ENCODE measurements around the gene CHRNA4.

Gene CHRNA4

DNA sequence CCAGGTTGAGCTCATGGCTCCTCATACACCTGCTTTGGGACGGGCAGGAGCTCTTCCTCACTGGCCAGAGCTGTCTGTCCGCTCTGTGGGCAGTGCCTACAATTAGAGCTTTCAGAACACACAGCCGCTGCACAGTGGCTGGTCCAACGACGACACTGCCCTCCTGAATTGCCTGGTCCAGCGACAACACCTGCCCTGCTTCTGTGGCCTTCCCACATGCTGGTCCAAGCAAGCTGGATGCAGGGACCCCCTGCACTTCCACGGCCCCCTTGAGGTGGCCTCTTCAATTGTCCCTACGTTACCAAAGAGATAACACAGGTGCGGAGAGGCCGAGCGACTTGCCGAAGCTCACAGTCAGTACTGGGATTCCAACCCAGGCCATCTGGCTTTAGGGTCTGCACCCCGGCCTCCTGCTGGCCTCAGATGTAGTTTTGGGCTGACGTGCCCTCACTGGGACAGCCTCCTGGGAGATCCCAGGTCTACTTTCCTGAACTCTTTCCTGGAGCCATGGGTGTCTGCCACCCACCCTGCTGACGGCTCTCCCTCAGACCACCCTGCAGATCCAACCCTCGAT is 1.4 kb upstream of the CHRNA4 start:
- DNase-seq: no peak

DNA sequence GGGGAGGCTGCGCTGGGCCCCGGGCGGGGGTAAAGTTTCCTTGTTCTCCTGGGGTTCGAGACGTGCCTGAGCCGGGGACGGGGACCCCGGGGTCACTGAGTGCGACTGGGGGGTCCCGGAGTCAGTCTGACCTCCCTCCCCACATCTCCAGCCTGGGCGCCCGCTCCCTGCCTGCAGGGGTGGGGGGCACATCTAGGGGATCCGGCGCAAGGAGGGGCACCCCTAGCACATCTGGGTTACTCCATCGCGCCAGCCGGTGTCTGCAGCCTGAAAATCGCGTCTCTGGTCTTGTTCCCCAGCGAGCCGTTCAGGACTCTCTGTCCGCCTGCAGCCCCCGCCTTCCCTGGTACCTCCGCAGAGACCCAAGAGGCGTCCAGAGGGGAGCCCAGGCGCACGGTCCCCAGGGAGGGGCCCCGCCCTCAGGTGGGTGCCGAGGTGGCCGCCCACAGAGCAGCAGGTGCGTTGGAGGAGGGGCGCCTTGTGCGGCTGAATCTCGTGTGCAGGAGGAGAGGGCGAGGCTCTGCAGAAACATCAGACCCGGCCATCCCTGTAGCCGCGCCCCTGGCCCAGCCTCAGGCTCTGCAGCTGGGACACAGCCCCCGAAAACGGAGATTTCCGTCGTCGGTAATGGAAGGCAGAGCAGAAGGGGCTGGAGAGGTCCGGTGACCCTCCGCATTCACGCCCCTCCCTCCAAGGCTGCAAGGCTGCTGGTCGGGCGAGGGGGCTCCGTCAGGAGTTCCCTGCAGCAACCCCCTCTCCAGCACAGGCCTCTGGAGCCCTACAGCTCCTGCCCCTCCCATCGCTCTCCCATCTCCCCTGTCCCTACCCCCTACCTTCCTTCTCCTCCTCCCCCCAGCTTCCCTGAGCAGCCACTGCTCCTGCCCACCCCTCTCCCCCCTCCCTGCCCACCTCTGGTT is 628 bp upstream of the CHRNA4 start:
- no peak for DNase-seq

DNA sequence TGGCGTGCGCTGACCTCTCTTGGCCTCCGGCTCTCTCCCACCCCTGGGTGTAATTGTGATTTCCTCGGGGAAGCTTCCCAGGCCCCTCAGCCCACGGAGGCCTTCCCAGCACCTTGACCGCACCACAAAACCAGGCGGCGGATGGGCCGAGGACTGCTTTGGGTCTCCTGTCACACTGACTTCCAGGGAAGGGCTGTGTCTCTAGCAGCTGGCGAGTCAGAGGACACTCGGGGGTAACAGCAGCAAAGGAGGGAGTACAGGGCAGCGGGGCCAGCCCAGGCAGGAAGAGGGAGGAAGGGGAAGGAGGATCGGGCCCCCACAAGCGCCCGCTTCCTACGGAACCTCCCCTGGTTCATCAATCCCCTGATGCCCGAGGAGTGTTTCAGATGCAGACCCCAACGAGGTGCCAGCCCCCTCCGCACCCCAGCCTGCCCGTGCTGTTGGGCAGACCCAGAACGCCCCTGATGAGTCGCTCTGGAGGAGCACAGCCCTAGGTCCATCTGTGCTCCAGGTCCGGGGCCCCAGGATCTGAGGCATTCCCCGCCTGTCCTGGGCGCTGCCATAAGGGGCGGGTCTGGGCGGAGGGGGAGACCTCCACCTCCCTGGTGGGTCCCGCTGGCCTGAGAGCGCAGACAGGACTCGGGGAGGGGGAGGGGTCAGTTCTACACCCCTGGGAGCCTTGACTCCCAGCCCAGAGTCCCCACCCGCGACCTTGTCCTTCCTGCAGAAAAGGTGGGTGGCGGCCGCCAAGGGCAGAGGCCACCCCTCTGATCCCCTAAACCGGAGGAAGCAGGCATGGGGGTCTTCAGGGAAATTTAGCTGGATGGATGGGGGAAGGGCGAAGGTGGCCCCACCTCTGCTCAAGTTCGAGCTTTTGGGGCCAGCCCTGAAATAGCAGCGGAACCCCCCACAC is 956 bp downstream of the CHRNA4 start:
- no peak for DNase-seq

DNA sequence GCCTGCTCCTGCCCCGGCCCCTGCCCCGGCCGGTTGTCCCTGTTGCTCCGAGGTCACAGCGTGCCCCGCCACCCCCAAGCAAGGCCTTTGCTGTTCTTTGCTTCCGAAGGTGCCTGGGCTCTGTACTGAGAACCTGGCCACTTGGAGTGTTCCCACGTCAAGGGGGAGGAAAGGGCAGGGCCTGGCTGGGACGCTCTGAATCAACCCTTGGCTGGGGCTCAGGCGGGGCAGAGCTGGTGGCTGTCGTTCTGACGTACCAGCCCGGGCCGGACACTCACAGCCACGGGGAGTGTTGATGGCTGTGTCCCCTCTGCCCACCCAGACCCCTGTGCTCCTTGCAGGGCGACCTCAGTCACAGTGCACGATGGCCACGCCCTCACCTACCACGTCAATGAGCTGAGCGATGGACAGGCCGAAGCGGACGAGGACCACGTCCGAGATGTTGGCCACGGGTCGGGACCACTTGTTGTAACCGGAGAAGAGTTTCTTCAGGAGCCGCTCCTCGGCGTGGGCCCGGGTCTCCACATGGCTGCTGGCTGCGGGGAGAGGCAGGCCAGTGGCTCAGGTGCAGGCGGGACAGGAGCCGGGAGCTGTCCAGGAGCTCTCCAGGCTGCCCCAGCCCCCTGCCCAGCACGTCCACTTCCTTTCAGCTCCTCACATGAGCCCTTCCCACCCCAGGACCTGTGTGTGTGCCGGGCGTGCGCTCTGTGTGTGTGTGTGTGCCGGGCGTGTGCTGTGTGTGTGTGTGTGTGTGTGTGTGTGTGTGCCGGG is 1.8 kb downstream of the CHRNA4 start:
- DNase-seq: no peak

DNA sequence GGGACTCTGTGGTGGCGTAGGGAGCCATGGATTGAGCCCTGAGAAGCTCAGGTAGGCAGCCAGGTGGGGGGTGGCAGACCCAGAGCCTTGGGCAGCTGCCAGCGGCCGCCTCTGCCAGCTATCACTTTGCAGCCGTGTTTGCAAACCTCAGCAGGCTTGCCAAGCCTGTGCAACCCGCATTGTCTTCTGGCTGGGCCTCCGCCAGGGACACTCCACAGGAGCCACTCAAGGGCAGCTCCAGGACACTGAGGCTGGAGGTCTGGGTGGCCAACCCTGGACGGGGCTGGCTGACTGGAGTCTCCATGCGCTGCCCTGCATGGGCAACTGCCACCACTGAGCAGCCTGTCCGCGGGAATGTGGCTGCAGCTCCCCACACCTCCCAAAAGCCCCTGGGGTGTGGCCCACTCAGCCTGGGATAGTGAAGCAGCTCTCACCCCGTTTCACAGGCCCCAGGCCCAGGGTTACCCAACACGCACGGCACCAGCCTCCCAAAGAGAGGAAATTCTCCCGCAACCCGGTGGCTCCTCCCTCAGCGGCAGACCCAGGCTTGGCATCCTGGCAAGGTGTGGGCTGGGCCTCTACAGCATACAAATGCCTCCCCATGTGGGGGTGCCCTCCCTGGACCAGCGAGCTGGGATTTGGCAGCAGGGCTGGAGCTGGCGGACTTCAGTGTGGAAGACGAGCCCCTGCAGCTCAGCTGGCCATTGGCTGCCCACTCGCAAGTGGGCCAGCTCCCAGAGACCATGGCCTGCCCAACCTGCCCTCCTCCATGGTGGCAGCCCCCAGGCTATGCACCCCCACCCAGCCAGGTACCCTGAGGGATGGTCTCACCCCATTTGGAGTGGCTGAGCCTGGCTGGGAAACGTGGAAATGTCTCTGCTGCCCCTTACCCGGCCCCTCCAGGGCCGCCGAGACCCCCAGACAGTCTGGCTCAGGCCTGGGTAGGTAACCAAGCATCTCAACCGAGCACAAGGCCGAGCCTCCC is 2.9 kb downstream of the CHRNA4 start:
- DNase-seq: no peak

DNA sequence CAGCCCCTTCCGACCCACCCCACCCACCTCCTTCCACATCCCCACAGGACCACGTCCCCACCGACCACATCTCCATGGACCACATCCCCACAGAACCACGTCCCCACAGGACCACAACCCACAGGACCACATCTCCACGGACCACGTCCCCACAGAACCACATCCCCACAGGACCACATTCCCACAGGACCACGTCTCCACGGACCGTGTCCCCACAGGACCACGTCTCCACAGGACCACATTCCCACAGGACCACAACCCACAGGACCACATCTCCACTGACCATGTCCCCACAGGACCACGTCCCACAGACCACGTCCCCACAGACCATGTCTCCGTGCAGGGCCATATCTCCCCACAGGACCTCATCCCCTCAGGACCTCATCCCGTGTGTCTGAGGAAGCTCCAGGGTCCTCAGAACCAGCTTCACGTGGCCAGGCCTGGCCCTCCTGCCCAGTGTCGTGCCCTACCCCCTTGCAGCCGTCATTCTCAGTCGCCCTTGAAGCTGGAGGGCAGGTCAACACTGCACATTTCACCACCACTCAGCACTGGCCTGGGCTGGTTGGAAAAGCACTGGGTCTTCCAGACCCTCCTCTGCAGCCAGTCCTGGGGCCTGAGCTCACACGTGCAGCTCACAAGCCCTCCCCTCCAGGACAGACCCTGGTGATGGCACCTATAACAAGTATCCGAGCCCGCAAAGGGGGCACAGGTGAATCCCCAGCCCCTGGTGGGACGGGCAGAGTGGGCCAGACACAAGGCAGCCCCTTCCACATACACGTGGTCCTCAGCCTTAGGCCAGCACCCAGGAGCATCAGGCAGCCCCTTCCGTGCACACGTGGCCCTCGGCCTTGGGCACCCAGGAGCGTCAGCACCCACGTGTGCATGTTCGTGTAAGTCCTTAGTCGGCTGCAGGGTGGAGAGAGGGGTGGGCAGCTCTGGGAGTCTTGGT is 3.9 kb downstream of the CHRNA4 start:
- no peak for DNase-seq

DNA sequence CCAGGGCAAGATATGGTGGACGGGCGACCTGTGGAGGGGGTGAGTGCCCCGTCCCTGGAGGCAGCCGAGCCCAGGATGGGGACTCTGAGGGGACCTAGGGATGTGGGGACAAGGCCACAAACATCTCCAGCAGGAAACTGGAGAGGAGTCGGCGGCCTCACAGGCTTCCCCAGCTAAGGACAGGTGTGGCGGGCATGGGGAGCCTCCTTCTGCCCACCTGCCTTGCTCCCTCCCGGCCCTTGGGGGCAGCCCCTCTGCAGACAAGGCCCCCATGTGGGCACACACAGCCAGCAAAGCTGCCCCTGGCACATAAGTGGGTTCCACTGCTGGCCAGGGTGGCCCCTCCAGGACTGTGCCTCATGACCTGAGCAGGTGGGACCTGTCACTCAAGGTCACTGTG is 4.6 kb downstream of the CHRNA4 start:
- no peak for DNase-seq

DNA sequence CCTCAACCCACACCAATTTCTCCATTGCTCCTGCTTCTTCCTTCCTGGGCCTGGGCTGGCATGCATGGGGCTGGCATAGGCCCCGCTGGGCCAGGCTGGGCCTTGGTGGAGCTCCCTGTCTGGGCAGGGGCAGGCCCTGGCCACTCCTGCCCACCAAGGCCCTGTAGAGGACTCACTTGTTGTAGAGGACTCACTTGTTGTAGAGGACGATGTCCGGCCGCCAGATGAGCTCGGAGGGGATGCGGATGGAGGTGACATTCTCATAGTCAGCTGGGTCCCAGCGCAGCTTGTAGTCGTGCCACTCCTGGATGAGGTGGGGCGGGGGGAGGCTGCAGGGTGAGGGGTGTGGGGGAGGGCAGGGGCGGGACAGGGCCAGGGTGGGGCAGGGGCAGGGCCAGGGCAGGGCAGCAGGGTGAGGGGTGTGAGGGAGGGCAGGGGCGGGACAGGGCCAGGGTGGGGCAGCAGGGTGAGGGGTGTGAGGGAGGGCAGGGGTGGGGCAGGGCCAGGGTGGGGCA is 5.3 kb downstream of the CHRNA4 start:
- DNase-seq: no peak

DNA sequence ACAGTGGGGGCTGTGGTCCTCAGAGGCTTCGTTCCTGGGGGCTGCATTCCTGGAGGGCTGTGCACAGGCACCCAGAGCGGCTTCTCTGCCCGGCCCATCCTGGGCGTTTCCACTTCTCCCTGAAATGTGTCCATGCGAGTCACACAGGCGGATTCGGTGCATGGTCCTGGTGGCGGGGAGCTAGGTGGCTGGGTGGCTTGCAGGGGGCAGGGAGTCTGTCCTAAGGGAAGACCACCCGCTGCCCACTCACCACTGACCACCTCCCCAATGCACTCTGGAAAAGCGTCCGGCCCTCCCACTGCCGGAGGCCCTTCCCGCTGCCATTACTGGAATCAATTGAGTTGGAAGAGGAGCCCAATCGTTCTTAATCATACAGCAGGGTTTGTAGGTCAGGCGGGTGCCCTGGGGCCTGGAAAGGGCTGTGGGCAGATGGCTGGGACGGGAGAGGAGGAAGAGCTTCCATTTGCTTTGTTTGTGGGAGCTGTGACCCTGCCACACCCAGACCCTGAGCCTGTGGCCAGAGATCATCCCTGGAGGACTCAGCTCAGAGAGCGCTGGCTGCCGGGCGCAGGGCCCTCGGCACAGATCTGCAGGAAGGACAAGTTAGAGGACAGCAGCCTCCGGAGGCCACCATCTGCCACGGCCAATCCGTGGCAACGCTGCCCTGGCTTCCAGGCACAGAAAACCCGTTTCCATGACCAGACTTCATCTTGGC is 6.4 kb downstream of the CHRNA4 start:
- DNase-seq: no peak

DNA sequence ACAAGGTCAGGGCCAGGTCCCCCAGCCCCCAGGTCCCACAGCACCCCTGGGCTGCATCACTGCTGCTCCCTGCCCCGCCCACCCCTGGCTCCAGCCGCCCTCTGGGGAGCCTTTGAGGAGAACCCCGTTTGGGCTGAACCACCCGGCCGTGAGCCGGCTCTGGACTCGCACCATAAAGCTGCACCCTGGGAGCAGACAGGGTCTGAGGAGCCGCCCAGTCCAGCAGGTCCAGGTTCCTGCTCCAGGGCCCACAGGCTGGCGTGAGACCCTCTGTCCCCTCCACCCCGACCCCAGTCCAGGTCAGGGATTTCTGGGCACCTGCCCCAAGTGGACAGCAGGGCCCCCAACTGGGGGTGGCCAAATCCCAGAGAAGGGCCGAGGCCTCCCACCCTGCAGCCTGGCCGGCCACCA is 8.3 kb downstream of the CHRNA4 start:
- DNase-seq: no peak

DNA sequence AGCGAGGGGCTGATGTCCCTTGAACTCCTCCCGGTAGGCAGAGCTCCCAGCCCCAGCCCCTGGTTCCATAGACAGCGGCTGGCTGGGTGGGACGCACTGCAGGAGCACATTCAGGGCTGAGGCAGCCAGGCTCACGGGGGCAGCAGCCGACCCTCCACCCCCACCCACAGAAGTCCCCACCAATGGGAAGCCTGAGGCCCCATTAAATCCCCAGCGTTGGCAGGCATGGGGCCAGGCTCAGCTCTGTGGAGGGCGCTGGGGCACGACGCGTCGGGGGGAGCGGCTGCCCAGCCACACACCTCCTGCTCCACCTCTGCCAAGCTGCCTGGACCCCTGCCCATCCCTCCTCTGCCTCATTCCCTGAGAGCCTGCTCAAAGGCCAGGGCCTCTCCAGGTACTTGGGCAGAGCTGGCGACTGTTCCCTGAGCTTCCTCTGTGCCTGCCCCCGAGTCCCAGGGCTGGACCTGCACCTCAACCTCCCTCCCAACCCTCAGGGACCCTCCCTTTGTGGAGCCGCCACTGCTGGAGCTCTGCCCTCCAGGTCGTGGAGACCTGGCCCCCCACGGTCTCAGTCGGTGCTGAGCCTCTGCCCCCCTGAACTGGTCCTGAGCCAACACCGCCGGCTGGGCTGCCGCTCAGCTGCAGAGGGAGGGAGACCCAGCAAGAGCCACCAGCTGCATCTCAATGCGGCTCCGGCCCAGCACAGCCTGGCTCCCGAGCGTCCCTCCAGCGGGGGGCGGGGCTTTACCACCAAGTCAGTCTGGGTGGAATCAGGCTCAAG is 9.1 kb downstream of the CHRNA4 start:
- DNase-seq: no peak

DNA sequence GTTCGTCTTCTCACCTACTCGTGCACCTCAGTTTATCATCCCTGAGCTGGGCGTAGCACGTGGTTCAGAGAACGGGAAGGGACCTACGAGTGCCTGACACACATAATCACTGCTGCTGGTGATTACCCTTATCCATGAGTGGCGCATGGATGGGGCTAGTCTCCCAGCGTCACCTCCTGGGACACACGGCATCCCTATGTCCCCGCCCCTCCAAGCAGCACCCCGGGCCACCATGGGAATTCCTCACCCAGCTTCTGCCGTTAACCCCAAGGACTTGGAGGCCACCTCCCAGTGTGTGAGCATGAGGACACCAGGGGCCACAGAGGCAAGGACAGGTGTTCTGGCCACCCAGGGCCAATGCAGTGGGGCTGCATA is 9.8 kb downstream of the CHRNA4 start:
- DNase-seq: no peak

DNA sequence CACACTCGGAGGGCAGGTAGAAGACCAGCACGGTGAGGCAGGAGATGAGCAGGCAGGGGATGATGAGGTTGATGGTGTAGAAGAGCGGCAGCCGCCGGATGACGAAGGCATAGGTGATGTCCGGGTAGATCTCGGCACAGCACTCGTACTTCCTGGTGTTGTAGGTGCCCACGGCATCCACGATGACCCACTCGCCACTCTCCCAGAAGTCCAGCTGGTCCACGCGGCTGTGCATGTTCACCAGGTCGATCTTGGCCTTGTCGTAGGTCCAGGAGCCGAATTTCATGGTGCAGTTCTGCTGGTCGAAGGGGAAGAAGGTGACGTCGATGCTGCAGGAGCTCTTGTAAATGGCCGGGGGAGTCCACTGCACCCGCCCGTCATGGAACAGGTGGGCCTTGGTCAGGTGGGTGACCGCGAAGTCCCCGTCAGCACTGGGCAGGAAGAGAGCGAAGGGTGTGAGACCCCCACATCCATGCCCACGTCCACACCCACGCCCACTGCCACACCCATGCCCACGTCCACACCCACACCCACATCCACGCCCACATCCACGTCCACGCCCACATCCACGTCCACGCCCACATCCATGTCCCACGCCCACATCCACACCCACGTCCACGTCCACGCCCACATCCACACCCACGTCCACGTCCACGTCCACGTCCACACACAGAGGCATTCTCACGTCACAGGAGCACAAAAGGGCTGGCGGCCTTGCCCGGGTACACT is 10.4 kb downstream of the CHRNA4 start:
- no peak for DNase-seq

DNA sequence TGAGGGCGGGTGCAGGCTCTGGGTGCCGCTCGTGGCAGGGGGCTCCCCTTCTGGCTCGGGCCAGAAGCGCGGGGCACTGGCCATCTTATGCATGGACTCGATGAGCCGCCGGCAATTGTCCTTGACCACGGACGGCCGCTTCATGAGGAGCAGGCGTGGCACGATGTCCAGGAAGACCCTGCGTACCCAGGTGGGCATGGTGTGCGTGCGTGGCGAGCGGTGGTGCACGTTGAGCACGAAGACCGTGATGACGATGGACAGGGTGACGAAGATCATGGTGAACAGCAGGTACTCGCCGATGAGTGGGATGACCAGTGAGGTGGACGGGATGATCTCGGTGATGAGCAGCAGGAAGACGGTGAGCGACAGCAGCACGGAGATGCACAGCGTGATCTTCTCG is 11.0 kb downstream of the CHRNA4 start:
- DNase-seq: no peak

DNA sequence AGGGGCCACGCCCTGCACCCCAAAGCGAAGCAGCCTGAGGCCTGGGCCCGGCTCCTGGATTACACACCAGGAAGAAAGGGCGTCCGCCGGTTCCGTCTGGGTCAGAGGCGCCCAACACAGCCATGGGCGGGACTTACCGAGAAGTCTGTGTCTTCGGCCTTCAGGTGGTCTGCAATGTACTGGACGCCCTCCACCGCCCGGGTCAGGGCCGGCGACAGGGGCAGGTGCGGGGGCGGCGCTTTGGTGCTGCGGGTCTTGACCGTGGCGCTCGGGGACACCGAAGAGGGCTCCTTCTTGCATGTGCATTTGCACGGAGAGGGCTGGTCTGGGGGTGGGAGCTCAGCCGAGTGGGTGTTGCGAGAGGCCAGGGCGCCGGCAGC is 11.6 kb downstream of the CHRNA4 start:
- DNase-seq: no peak

DNA sequence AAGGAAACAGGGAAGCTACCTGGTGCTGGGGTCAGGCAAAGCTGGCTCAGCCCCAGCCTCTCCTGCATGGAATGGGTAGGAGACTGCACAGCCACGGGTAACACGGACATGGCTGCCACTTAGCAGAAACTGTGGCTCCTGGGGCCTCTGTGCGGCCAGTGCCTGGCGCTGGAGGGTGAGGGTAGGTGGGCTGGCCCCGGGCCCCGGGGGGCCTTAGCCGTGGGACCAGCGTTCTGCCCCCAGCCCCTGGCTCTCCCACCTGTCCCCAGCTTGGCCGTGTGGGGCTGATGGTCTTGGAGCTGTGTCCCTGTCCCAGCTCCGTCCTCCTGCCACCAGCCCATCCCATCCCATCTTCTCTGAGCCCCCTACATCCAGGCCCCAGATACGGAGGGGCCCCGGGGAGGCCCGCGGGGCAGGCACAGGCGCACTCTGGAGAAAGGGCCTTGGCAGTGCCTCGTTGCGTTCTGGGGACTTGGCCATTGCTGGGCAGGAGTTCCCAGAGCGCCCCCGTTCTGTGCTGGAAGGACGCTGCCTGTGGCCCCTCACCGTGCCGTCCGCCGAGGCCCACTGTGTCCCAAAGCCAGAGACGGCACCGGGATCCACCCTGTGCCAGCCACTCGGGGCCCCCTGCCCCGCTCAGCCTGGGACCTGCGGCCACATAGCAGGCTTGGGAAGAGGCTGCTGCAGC is 12.2 kb downstream of the CHRNA4 start:
- DNase-seq: no peak
